Subcutaneous abdominal adipose tissue (tissue), 5 donors: ENCODE results near the gene AGGF1.

ENCODE experiments used
- H3K27ac ChIP-seq: one replicate; pipeline ENCODE4 v1.7.0; 2013; ENCODE audit warnings: low read depth, mild to moderate bottlenecking, inconsistent platforms, low read length, moderate library complexity
- H3K27me3 ChIP-seq, 5 donors: one replicate each; pipeline ENCODE4 v1.7.0; 2013; ENCODE audit warnings: low read length in 5 of 5, inconsistent platforms in 1 of 5; ENCODE audit not compliant: control insufficient read depth in 5 of 5, insufficient read depth in 4 of 5
- H3K36me3 ChIP-seq, 5 donors: one replicate each; pipeline ENCODE4 v1.7.0; 2013; ENCODE audit warnings: low read length in 5 of 5; ENCODE audit not compliant: control insufficient read depth in 5 of 5, insufficient read depth in 5 of 5
- H3K4me1 ChIP-seq, 5 donors: one replicate each; pipeline ENCODE4 v1.7.0; 2013; ENCODE audit warnings: low read length in 5 of 5, mild to moderate bottlenecking in 3 of 5, moderate library complexity in 1 of 5; ENCODE audit not compliant: control insufficient read depth in 5 of 5, insufficient read depth in 5 of 5
- H3K4me3 ChIP-seq, 5 donors: one replicate each; pipeline ENCODE4 v1.7.0; 2013; ENCODE audit warnings: low read length in 5 of 5, low read depth in 1 of 5
- H3K9ac ChIP-seq, 5 donors: one replicate each; pipeline ENCODE4 v1.7.0; 2013; ENCODE audit warnings: low read length in 5 of 5, mild to moderate bottlenecking in 4 of 5, moderate library complexity in 3 of 5
- H3K9me3 ChIP-seq, 5 donors: one replicate each; pipeline ENCODE4 v1.7.0; 2013; ENCODE audit warnings: low read length in 5 of 5; ENCODE audit not compliant: control insufficient read depth in 5 of 5
- donor health status: healthy.
- donor health status: healthy.
- donor health status: healthy.
- donor health status: healthy.
- donor health status: healthy.

Gene AGGF1

GRCh38 chr5:76999451-76999850 is 30.8 kb upstream of the AGGF1 start:
- H3K27me3 ChIP-seq = peaks cover 0 to 2% (median 0%) of the 10 kb centered on the region in 5 donors

GRCh38 chr5:77003246-77003645 is 27.0 kb upstream of the AGGF1 start:
- Histone ChIP-seq H3K36me3 (no peaks in the 10 kb centered on the region), H3K4me1 (no peaks in the 10 kb centered on the region), H3K9me3 (peaks cover 0 to 2% (median 0%) of the 10 kb centered on the region in 5 donors), H3K9ac (no peak overlapping the region), H3K27ac (no peak overlapping the region), H3K4me3 (no peak overlapping the region), H3K27me3 (no peaks in the 10 kb centered on the region)

More at GRCh38 chr5:76999451-76999850, 30.8 kb upstream of the AGGF1 start:
- no peak overlapping the region for H3K27ac ChIP-seq
- H3K4me3 ChIP-seq = no peak overlapping the region
- no peak overlapping the region for H3K9ac ChIP-seq
- H3K9me3 ChIP-seq = peaks cover 0 to 3% (median 0%) of the 10 kb centered on the region in 5 donors
- no peaks in the 10 kb centered on the region for H3K36me3 ChIP-seq
- no peaks in the 10 kb centered on the region for H3K4me1 ChIP-seq

- Histone ChIP-seq H3K27ac (no peak overlapping the region), H3K36me3 (no peaks in the 10 kb centered on the region), H3K9me3 (no peaks in the 10 kb centered on the region), H3K4me3 (no peak overlapping the region), H3K27me3 (peaks cover 0 to 3% (median 0%) of the 10 kb centered on the region in 5 donors), H3K9ac (no peak overlapping the region), H3K4me1 (no peaks in the 10 kb centered on the region)
These were observed 24.1 kb upstream of the AGGF1 start for GRCh38 chr5:77006124-77006523.

GRCh38 chr5:77008413-77008812 is 21.8 kb upstream of the AGGF1 start:
- H3K9me3 ChIP-seq = no peaks in the 10 kb centered on the region
- no peak overlapping the region for H3K4me3 ChIP-seq
- no peaks in the 10 kb centered on the region for H3K4me1 ChIP-seq
- H3K27ac ChIP-seq = no peak overlapping the region
- H3K36me3 ChIP-seq = no peaks in the 10 kb centered on the region
- H3K9ac ChIP-seq = no peak overlapping the region
- H3K27me3 ChIP-seq = peaks cover 0 to 3% (median 0%) of the 10 kb centered on the region in 5 donors

- Histone ChIP-seq H3K9me3 (no peaks in the 10 kb centered on the region), H3K9ac (no peak overlapping the region), H3K36me3 (no peaks in the 10 kb centered on the region), H3K4me1 (no peaks in the 10 kb centered on the region), H3K27ac (no peak overlapping the region), H3K4me3 (no peak overlapping the region), H3K27me3 (peaks cover 0 to 3% (median 0%) of the 10 kb centered on the region in 5 donors)
These were observed 20.0 kb upstream of the AGGF1 start for GRCh38 chr5:77010243-77010642.

GRCh38 chr5:77011498-77011897 is 18.7 kb upstream of the AGGF1 start:
- H3K9ac ChIP-seq = no peak overlapping the region

GRCh38 chr5:77012601-77013000 is 17.6 kb upstream of the AGGF1 start:
- peaks cover 0 to 3% (median 0%) of the 10 kb centered on the region in 5 donors for H3K27me3 ChIP-seq

More at GRCh38 chr5:77011498-77011897, 18.7 kb upstream of the AGGF1 start:
- no peak overlapping the region for H3K4me3 ChIP-seq
- no peak overlapping the region for H3K27ac ChIP-seq
- H3K4me1 ChIP-seq = no peaks in the 10 kb centered on the region
- H3K36me3 ChIP-seq = no peaks in the 10 kb centered on the region
- H3K27me3 ChIP-seq = peaks cover 0 to 3% (median 0%) of the 10 kb centered on the region in 5 donors
- H3K9me3 ChIP-seq = no peaks in the 10 kb centered on the region

GRCh38 chr5:77015938-77016569 is 14.2 kb upstream of the AGGF1 start:
- Histone ChIP-seq H3K4me1 (no peaks in the 10 kb centered on the region), H3K27me3 (no peaks in the 10 kb centered on the region), H3K9me3 (no peaks in the 10 kb centered on the region), H3K36me3 (no peaks in the 10 kb centered on the region), H3K4me3 (no peak overlapping the region), H3K27ac (no peak overlapping the region), H3K9ac (no peak overlapping the region)

More at GRCh38 chr5:77012601-77013000, 17.6 kb upstream of the AGGF1 start:
- Histone ChIP-seq H3K36me3 (no peaks in the 10 kb centered on the region), H3K4me3 (no peak overlapping the region), H3K4me1 (no peaks in the 10 kb centered on the region), H3K27ac (no peak overlapping the region), H3K9ac (no peak overlapping the region), H3K9me3 (no peaks in the 10 kb centered on the region)

- no peaks in the 10 kb centered on the region for H3K9me3 ChIP-seq
- H3K4me3 ChIP-seq = no peak overlapping the region
- H3K27me3 ChIP-seq = no peaks in the 10 kb centered on the region
- H3K9ac ChIP-seq = no peak overlapping the region
- H3K4me1 ChIP-seq = no peaks in the 10 kb centered on the region
- no peak overlapping the region for H3K27ac ChIP-seq
- H3K36me3 ChIP-seq = no peaks in the 10 kb centered on the region
These were observed 13.2 kb upstream of the AGGF1 start for GRCh38 chr5:77016962-77017361.

- no peak overlapping the region for H3K4me3 ChIP-seq
- H3K4me1 ChIP-seq = no peaks in the 10 kb centered on the region
- no peaks in the 10 kb centered on the region for H3K9me3 ChIP-seq
- no peaks in the 10 kb centered on the region for H3K27me3 ChIP-seq
- no peak overlapping the region for H3K9ac ChIP-seq
- no peak overlapping the region for H3K27ac ChIP-seq
- no peaks in the 10 kb centered on the region for H3K36me3 ChIP-seq
These were observed 12.5 kb upstream of the AGGF1 start for GRCh38 chr5:77017668-77018067.
